Activated CD4-positive, alpha-beta memory T cell treated with anti-CD3 and anti-CD28 coated beads, Interleukin-2, amount 10 ng/mL, durations not matched to agents 7 days and 5 days (primary cell): ENCODE data around the gene ANXA2R. TPM values are rescaled to one million over a fixed set of nuclear protein-coding genes. Genes with fewer than 3 reads are reported as not detected.
"Not testable (repeated sequence)": the region's sequence is repeated elsewhere in the genome, so short reads cannot be mapped to it uniquely, and the experiment has no call there.

Experiments used
- CTCF ChIA-PET: fragments of 350-600 bp; sonication (Branson Sonifier 250); formaldehyde crosslinking; loops from one replicate; lab custom pipeline; 2021; ENCODE audit warnings: antibody characterized with exemption, inconsistent platforms; lab: Charles Lee
- POLR2A ChIA-PET: fragments of 350-600 bp; sonication (Branson Sonifier 250); formaldehyde crosslinking; loops from one replicate; lab custom pipeline; 2021; ENCODE audit warnings: antibody characterized with exemption; lab: Charles Lee
- DNase-seq: peaks from one replicate; pipeline ENCODE4 v3.0.0-alpha.2; 2020
- H3K27ac Mint-ChIP-seq: one replicate; pipeline ENCODE4 v1.8.0; 2021; ENCODE audit warnings: mild to moderate bottlenecking, mixed read lengths
- H3K27me3 Mint-ChIP-seq: one replicate; pipeline ENCODE4 v1.8.0; 2021; ENCODE audit warnings: mixed read lengths
- H3K36me3 Mint-ChIP-seq: one replicate; pipeline ENCODE4 v1.8.0; 2021; ENCODE audit warnings: low read depth, mixed read lengths
- H3K4me1 Mint-ChIP-seq: one replicate; pipeline ENCODE4 v1.8.0; 2021; ENCODE audit warnings: mixed read lengths
- H3K4me3 Mint-ChIP-seq: one replicate; pipeline ENCODE4 v1.8.0; 2021; ENCODE audit warnings: mild to moderate bottlenecking, mixed read lengths
- H3K9me3 Mint-ChIP-seq: one replicate; pipeline ENCODE4 v1.8.0; 2021; ENCODE audit warnings: mixed read lengths
- total RNA-seq, 2 experiments: library from RNA; stranded (reverse); gene quantifications; one replicate each; pipeline ENCODE4 v1.2.3, GENCODE V29; 2021

The ANXA2R gene
- total RNA-seq, 2 experiments from 2014 or later = 25.1 to 28.3 TPM

DNA sequence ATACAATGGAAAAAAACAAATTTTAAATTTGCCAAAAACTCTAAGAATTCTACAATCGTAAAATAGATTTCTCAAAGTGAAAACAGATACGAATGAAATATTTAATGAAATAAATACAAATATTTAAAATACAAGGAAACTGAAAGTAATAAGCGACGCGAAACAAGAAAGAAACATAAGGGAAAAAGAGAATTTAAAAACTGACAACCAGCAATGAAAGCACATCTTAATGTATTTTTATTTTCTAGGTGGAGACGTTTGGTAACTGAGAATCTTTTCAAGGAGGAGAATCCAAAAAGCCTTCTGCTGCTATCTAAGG, 1.0 kb downstream of the ANXA2R start:
- H3K27ac Mint-ChIP-seq = peak overlapping the region; percentile 99
- H3K4me3 Mint-ChIP-seq = peak overlapping the region; percentile 97
- ChIA-PET CTCF (interaction anchor here (0.6 to 4.5 kb wide), 12 partner anchors 10 to 130 kb away, joined by 3 to 97 read pairs (median 9); no protein-coding TSS in a partner anchor), POLR2A (interaction anchor here (0.6 to 10.2 kb wide), 16 partner anchors 11 to 565 kb away, joined by 3 to 753 read pairs (median 24); partner anchors contain the start of genes HMGCS1, TMEM267 and ZNF131)
- peaks cover 41% of the 10 kb centered on the region for H3K4me1 Mint-ChIP-seq
- H3K9me3 Mint-ChIP-seq = no peaks in the 10 kb centered on the region
- H3K27me3 Mint-ChIP-seq = no peaks in the 10 kb centered on the region
- no peak for DNase-seq
- peaks cover 33% of the 10 kb centered on the region for H3K36me3 Mint-ChIP-seq

DNA sequence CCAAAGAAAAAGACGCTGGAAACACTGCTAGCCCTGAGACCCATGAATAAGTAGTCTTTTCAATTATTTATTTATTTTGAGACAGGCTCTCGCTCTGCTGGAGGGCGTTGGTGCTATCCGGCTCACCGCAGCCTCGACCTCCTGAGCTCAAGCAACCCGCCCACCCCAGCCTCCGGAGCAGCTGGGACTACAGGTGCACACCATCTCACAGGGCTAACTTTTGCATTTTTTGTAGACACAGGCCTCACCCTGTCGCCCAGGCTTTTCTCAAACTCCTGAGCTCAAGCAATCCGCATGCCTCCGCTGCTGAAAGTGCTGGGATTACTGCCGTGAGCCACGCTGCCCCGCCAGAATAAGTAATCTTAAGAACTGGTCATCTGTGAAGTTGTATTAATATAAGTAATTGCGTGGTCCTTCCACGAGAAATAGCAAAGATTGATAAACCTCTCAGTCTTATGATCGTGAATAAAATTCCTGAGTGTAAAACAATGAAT, 1.6 kb downstream of the ANXA2R start:
- peak overlapping the region; percentile 97 for H3K4me3 Mint-ChIP-seq
- DNase-seq = peak; percentile 57
- no peaks in the 10 kb centered on the region for H3K9me3 Mint-ChIP-seq
- no peaks in the 10 kb centered on the region for H3K27me3 Mint-ChIP-seq
- ChIA-PET CTCF (interaction anchor here (0.6 to 4.5 kb wide), 17 partner anchors 10 to 446 kb away, joined by 3 to 97 read pairs (median 6); partner anchors contain the start of gene TMEM267), POLR2A (interaction anchor here (0.6 to 10.2 kb wide), 18 partner anchors 10 to 565 kb away, joined by 3 to 753 read pairs (median 13); partner anchors contain the start of genes HMGCS1, NNT, TMEM267 and ZNF131)
- H3K4me1 Mint-ChIP-seq = peaks cover 41% of the 10 kb centered on the region
- peak overlapping the region; percentile 97 for H3K27ac Mint-ChIP-seq
- peaks cover 33% of the 10 kb centered on the region for H3K36me3 Mint-ChIP-seq

DNA sequence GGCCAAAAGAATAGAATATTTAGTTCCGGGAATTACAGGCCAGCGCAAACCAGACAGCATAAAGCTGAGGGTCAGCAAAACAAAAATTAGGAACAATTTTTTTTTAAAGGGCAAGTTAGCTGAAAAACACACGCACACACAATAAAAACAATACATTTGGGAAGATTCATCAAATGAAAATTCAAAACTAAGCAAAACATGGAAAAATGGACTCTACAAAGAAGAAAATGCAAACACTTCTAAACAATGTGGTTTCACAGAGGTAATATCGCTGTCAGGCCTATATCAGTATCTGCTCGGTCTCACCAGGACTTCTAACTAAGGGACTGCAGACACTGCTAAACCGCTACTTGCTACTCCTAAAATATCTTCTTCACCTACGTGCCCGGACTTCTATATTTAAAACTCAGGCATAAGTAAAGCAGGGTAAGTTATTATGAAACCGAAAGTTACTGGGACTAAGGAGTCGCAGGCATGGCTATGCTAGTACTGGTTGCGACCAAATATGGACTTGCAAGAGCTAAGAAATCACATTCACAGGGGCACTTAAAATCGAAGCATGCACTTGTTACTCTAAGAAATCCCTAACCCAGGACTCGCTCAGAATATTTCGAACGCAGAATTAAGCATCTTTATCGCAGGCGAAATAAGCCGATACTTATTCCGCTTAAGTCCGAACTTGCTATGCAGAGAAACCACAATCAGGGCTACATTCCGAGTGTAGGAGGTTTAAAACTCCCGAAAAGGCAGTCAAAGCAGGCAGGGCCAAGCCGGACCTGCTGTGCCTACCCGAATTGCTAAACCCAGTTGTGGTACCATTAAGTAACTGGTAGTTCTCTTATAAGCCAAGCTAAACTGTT, 2.3 kb downstream of the ANXA2R start:
- CTCF ChIA-PET = interaction anchor here (0.9 to 4.5 kb wide), 15 partner anchors 9 to 446 kb away, joined by 3 to 97 read pairs (median 7); partner anchors contain the start of gene TMEM267
- Mint-ChIP-seq H3K36me3 (peaks cover 28% of the 10 kb centered on the region), H3K4me1 (peaks cover 40% of the 10 kb centered on the region), H3K4me3 (peak overlapping the region; percentile 97), H3K9me3 (no peaks in the 10 kb centered on the region), H3K27me3 (no peaks in the 10 kb centered on the region), H3K27ac (peak overlapping the region; percentile 97)
- POLR2A ChIA-PET = interaction anchor here (0.8 to 10.2 kb wide), 17 partner anchors 10 to 566 kb away, joined by 3 to 753 read pairs (median 13); partner anchors contain the start of genes HMGCS1, NNT, TMEM267 and ZNF131
- DNase-seq = peak; percentile 56

DNA sequence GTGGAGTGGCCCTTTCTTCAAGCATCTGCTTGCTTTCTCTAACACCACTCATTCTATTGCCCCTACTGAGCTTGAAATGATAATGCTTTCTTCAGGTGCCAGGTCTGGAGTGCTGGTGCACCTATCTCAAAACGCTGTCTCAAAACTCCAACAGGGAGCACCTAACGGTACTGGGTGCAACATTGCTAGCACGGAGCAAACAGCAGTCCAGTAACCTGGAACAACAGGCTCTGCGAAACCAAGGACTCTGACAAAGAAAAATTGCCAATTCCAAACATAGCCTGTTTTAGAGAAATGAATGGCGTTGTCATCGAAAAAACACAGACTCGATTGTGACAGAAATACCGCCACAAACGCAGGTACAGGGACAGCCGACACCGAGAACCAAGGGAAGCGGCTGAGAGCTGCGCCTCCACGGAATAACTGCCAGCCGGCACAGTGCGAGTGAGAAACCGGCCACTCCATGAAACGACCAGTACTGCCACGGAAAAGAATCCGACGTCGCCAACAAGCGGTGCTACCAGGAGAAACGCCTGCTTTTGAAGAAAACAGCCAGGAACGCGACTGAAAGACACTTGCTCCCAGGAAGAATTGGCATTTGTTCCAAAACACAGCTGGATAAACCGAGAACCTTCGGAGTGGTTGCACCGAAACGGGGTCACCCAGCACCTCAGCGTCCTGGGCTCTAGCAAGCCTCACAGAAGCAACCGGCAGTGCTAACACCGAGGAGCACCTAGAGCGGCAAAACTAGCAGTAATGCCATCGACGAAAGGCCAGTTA, 3.1 kb downstream of the ANXA2R start:
- DNase-seq = no peak
- Mint-ChIP-seq H3K4me3 (peak overlapping the region; percentile 97), H3K27me3 (no peaks in the 10 kb centered on the region), H3K27ac (peak overlapping the region; percentile 97), H3K9me3 (no peaks in the 10 kb centered on the region), H3K36me3 (peaks cover 23% of the 10 kb centered on the region), H3K4me1 (peaks cover 35% of the 10 kb centered on the region)
- CTCF ChIA-PET = interaction anchor here (1.0 to 4.5 kb wide), 7 partner anchors 8 to 128 kb away, joined by 3 to 97 read pairs (median 11); no protein-coding TSS in a partner anchor
- POLR2A ChIA-PET = interaction anchor here (0.8 to 10.2 kb wide), 11 partner anchors 9 to 566 kb away, joined by 4 to 753 read pairs (median 120); partner anchors contain the start of genes HMGCS1, NNT and ZNF131

DNA sequence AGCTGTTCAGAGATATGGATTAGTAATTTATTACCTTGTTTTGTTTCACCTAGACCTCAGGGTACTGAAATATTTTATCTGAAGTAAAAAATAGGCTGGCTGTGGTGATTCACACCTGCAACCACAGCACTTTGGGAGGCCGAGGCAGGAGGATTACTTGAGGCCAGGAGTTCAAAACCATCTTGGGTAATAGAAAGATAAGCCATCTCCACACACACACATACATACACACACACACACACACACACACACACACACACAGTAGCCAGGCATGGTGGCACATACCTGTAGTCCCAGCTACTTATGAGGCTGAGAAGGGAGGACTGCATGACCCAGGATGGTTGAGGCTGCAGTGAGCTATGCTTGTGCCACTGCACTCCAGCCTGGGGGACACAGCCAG, 3.7 kb downstream of the ANXA2R start:
- Mint-ChIP-seq H3K4me3 (peak overlapping the region; percentile 97), H3K27me3 (no peaks in the 10 kb centered on the region), H3K9me3 (no peaks in the 10 kb centered on the region), H3K27ac (peak overlapping the region; percentile 97), H3K36me3 (peaks cover 23% of the 10 kb centered on the region), H3K4me1 (peaks cover 35% of the 10 kb centered on the region)
- ChIA-PET CTCF (interaction anchor here (1.0 to 4.5 kb wide), 4 partner anchors 16 to 128 kb away, joined by 3 to 97 read pairs (median 26); no protein-coding TSS in a partner anchor), POLR2A (interaction anchor here (4.2 to 10.2 kb wide), 7 partner anchors 8 to 86 kb away, joined by 34 to 753 read pairs (median 130); partner anchors contain the start of gene ZNF131)
- DNase-seq = no peak

DNA sequence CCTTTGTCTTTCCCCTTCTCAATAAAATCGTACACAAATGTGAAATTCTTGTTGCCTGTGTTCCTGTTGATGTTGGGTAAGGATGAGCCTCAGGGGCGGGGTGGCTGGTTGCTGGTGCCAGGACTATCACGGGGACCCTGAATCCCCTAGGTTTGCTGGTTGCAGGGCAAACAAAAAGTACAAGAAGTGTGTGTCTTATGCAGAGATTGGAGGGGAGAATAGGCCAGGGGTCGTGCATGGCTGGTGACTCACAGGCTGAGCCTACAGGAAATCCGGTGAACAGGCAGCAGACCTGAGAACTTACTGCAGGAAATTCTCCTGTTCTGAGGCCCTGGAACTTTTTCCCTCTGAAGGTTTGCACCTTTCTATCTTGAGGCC, 5.5 kb downstream of the ANXA2R start:
- Mint-ChIP-seq H3K4me3 (peak overlapping the region; percentile 9), H3K27ac (no peak overlapping the region), H3K4me1 (peaks cover 40% of the 10 kb centered on the region), H3K9me3 (no peaks in the 10 kb centered on the region), H3K36me3 (peaks cover 18% of the 10 kb centered on the region), H3K27me3 (no peaks in the 10 kb centered on the region)
- CTCF ChIA-PET = no interaction called here
- no peak for DNase-seq
- POLR2A ChIA-PET = no interaction called here

DNA sequence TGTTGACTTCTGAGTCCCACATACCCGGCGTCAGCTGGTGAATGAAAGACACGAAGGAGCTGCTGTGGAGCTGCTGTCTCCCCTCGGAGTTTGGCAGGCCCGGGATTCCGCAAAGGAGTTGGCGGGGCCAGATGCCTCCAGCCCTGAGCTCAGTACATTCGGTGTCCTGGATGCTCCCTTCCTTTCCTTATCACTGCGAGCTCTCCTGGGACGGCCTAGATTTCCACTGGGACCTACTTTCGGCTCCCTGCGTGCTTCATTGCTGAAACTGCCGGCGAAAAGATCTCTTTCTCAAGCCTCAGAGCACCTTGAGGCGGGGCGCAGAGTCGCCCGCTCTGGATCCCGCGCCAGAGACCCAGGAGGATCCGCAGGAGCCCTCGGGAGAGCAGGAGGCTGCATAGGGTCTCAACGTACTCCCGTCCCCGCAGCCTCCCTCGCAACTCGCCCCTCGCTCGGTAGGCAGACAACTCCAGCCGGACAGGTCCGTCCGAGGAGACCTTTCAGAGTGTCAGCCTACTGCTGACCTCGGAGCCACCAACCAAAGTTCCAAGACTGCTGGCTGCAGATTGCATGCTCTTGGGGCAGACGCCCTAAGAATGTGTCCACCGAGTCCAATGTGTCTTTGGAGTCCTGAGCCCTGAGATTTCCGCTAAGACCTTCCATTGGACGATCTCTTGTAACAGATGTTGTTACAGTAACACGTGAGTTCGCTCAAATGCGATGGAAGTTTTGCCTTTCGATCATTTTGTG, 6.1 kb downstream of the ANXA2R start:
- H3K4me3 Mint-ChIP-seq = no peak overlapping the region
- no peaks in the 10 kb centered on the region for H3K9me3 Mint-ChIP-seq
- no peaks in the 10 kb centered on the region for H3K27me3 Mint-ChIP-seq
- no peak for DNase-seq
- ChIA-PET POLR2A (interaction anchor here (0.8 kb wide), 1 partner anchor 33 kb away, joined by 3 read pairs; no protein-coding TSS in a partner anchor), CTCF (interaction anchor here (1.3 kb wide), 1 partner anchor 14 kb away, joined by 3 read pairs; no protein-coding TSS in a partner anchor)
- no peak overlapping the region for H3K27ac Mint-ChIP-seq
- peaks cover 14% of the 10 kb centered on the region for H3K36me3 Mint-ChIP-seq
- peaks cover 44% of the 10 kb centered on the region for H3K4me1 Mint-ChIP-seq

DNA sequence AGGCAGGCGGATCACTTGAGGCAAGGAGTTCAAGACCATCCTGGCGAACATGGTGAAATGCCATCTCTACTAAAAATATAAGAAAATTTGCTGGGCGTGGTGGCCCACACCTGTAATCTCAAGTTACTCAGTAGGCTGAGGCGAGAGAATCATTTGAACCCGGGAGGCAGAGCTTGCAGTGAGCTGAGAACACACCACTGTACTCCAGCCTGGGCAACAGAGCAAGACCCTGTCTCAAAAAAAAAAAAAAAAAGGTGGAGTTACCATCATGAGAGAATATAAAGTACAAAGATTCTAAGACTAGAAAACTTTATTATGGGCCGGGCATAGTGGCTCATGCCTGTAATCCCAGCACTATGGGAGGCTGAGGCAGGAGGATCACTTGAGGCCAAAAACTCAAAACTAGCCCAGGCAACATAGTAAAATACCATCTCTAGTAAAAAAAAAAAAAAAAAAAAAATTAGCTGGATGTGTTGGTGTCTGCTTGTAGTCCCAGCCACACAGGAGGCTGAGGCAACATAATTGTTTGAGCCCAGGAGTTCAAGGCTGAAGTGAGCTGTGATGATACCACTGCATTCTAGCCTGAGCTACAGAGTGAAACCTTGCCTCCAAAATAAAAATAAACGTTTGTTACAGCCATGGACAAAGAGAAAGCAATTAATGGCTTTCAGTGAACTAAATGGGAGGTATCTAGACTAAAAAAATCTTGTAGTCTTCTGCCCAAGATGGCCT, 12.9 kb downstream of the ANXA2R start:
- no peak overlapping the region for H3K27ac Mint-ChIP-seq
- H3K4me3 Mint-ChIP-seq = no peak overlapping the region
- H3K4me1 Mint-ChIP-seq = peaks cover 18% of the 10 kb centered on the region
- POLR2A ChIA-PET = interaction anchor here (0.6 to 4.9 kb wide), 5 partner anchors 8 to 78 kb away, joined by 3 to 67 read pairs (median 6); partner anchors contain the start of gene ANXA2R
- CTCF ChIA-PET = interaction anchor here (0.7 to 2.1 kb wide), 3 partner anchors 14 to 145 kb away, joined by 3 to 6 read pairs (median 4); no protein-coding TSS in a partner anchor
- peaks cover 3% of the 10 kb centered on the region for H3K36me3 Mint-ChIP-seq
- no peaks in the 10 kb centered on the region for H3K27me3 Mint-ChIP-seq
- no peak for DNase-seq
- H3K9me3 Mint-ChIP-seq = no peaks in the 10 kb centered on the region

DNA sequence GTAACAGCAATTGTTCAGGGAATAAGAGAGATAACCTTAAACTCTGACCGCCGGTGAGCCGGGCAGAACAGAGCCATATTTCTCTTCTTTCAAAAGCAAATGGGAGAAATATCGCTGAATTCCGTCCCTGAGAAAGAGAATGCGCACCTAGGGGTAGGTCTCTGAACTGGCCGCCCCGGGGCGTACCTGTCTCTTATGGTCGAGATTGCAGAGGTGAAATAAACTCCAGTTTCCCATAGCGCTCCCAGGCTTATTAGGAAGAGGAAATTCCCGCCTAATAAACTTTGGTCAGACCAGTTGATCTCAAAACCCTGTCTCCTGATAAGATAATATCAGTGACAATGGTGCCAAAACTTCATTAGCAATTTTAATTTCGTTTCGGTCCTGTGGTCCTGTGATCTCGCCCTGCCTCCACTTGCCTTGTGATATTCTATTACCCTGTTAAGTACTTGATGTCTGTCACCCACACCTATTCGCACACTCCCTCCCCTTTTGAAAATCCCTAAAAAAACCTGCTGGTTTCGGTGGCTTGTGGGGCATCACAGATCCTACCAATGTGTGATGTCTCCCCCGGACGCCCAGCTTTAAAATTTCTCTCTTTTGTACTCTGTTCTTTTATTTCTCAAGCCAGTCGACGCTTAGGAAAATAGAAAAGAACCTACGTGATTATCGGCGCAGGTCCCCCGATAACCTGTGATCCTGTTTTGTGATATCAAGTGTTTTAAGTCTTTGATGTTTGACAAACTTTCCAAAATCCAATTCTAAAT, 14.8 kb downstream of the ANXA2R start:
- H3K27me3 Mint-ChIP-seq, H3K27ac Mint-ChIP-seq, H3K4me3 Mint-ChIP-seq, CTCF ChIA-PET, H3K9me3 Mint-ChIP-seq, DNase-seq, H3K36me3 Mint-ChIP-seq: not testable (repeated sequence)
- H3K4me1 Mint-ChIP-seq = peaks cover 27% of the 10 kb centered on the region
- POLR2A ChIA-PET = interaction anchor here (1.5 to 11.1 kb wide), 3 partner anchors 13 to 18 kb away, joined by 5 to 753 read pairs (median 34); partner anchors contain the start of gene ANXA2R

DNA sequence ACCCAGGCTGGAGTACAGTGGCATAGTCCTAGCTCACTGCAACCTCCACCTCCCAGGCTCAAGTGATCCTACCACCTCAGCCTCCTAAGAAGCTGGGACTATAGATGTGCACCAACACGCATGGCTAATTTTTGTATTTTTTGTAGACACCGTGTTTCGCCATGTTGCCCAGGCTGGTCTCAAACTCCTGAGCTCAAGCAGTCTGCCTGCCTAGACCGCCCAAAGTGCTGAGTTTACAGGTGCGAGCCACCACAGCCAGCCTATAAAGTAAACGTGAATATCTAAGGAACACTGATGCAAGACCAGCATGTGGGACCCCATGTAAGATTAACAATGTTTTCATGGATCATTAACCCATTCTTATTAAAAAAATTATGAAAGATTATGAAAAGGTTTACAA, 15.9 kb downstream of the ANXA2R start:
- no peak for DNase-seq
- Mint-ChIP-seq H3K9me3 (no peaks in the 10 kb centered on the region), H3K4me3 (no peak overlapping the region), H3K27ac (no peak overlapping the region), H3K36me3 (peaks cover 3% of the 10 kb centered on the region), H3K4me1 (peaks cover 21% of the 10 kb centered on the region), H3K27me3 (no peaks in the 10 kb centered on the region)
- POLR2A ChIA-PET = interaction anchor here (1.2 to 12.8 kb wide), 4 partner anchors 15 to 40 kb away, joined by 3 to 753 read pairs (median 435); partner anchors contain the start of gene ANXA2R
- CTCF ChIA-PET = no interaction called here
